ENCODE results near the gene LECT2.

DNA sequence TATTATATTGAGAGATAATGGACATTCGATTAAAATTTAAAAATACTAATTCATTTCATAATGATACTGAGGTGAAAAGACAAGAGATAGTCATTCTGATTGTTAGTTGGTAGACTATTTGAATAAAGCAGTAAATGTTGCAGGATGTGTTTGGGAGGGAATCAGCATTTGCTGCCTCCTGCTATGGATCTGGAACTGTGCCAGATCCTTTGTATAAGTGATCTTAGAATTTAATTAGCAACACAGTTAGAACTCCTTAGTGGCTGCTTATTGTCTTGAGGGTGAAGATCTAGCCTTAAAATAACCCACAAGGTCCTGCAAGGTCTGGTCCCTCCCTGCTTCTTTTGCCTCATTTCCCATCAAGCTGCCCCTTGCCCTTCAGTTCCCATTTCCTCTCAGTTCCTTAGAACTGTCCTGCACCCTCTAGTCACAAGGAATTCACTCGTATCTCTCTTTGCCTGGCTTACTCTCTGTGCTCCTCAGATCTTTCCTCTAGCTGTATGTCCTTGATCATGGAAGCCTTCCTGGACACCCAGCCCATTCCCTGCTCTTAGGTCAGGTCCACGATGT lies 12.5 kb downstream of the LECT2 start:
- TF ChIP-seq CTCF (IDR thresholded peaks at IDR 0.05) (no peak), POLR2A (IDR thresholded peaks at IDR 0.05) (no peak)
